GM12892 (cell line): ENCODE data around the gene ATE1.

ENCODE experiments used
- POLR2A ChIP-seq: IDR thresholded peaks from 2 replicates; pipeline ENCODE4 v1.6.1; 2011; ENCODE audit warnings: low read depth, low read length, control low read depth
- TAF1 ChIP-seq: IDR thresholded peaks from 2 replicates; pipeline ENCODE4 v1.6.1; 2011; ENCODE audit warnings: low read depth, mild to moderate bottlenecking, control low read depth, low read length, borderline replicate concordance

GRCh38 chr10:121835376-121835775 lies 92.5 kb downstream of the ATE1 start:
- no peak for TF ChIP-seq POLR2A
- no peak for TF ChIP-seq TAF1
